Ovary (tissue), 3 donors: ENCODE measurements around the gene ENTHD1.

Source experiments
- POLR2A ChIP-seq: fragments of 450-650 bp; IDR thresholded peaks from one replicate; pipeline ENCODE4 v1.6.1; 2017; ENCODE audit warnings: antibody characterized with exemption, mild to moderate bottlenecking, moderate library complexity
- TF ChIP-seq, protein P1 (sequence below), 3 donors: fragments of 450-650 bp in 2 of 3; fragments of 200-600 bp in 1 of 3; IDR thresholded peaks; one replicate each; pipeline versions ENCODE4 v1.5.1 to v1.8.0; 2016 to 2022; ENCODE audit warnings: antibody characterized with exemption in 3 of 3, mild to moderate bottlenecking in 1 of 3
- donor health status: DM: no; HTN: no; CAD: no.

DNA sequence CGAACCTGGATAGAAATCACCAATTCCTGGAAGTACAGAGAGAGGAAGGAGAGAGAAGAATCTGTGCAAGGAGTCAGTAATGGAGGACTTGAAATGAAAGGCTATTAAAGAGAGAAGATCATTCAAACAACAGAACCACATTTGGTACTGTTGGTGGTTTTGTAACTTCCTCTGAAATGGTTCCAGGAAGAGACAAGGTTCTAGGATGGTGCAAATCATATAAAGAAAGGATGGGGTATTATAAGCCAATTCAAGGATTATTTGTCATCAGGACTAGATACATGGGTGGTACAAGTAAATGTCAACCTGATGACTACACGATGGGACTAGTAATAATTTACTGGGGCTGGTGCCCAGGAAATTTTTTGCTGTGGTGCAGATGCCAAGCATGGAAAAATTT lies 37.7 kb upstream of the ENTHD1 start:
- TF ChIP-seq, protein P1, sequence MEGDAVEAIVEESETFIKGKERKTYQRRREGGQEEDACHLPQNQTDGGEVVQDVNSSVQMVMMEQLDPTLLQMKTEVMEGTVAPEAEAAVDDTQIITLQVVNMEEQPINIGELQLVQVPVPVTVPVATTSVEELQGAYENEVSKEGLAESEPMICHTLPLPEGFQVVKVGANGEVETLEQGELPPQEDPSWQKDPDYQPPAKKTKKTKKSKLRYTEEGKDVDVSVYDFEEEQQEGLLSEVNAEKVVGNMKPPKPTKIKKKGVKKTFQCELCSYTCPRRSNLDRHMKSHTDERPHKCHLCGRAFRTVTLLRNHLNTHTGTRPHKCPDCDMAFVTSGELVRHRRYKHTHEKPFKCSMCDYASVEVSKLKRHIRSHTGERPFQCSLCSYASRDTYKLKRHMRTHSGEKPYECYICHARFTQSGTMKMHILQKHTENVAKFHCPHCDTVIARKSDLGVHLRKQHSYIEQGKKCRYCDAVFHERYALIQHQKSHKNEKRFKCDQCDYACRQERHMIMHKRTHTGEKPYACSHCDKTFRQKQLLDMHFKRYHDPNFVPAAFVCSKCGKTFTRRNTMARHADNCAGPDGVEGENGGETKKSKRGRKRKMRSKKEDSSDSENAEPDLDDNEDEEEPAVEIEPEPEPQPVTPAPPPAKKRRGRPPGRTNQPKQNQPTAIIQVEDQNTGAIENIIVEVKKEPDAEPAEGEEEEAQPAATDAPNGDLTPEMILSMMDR (IDR thresholded peaks at IDR 0.05): no peak
- TF ChIP-seq POLR2A: no peak
